ENCODE results near the gene RTP3. TPM values are rescaled to one million over a fixed set of nuclear protein-coding genes. Genes with fewer than 3 reads are reported as not detected.

Gene RTP3
- total and polyA plus RNA-seq, 2 experiments from 2014 or later, result 0.16 TPM; not detected in 1

DNA sequence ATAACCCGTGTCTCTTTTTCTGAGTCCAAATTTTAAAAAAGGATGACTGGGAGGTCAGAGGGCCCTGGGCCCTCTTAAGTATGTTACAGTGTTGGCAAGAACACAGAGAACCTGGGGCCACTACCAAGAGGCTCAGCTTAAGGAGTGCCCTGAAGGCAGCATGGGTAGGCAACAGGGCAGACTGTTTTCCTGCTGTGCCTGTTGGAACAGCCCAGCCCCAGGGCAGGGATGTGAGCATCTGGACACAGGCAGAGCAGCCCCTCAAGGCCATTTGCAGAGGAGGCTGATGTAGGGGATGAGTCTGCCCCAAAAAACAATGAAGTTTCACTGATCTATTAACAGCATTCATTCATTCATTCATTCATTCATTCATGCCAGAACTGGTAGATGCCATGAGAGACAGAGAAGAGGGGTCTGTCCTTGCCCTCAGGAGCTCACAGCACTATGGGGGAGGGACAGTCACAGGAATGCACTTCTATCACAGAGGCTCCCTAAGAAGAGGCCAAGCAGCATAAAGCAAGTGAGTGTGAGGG lies 30.8 kb upstream of the RTP3 start:
- Histone ChIP-seq H2AFZ (no peak overlapping the region), H3K27ac (ENCODE audit: low read depth) (no peak overlapping the region), H3K79me2 (replicated peaks; ENCODE audit: insufficient read depth) (no peaks in the 10 kb centered on the region), H3K36me3 (ENCODE audit: insufficient read depth) (no peaks in the 10 kb centered on the region), H3K9me2 (ENCODE audit: insufficient read depth) (no peaks in the 10 kb centered on the region), H3K27me3 (ENCODE audit: insufficient read depth) (peaks cover 39% of the 10 kb centered on the region), H4K20me1 (replicated peaks; ENCODE audit: insufficient read depth) (no peaks in the 10 kb centered on the region), H3K4me2 (no peak overlapping the region), H3F3A (replicated peaks; ENCODE audit: low read depth) (no peaks in the 10 kb centered on the region), H3K4me3 (no peak overlapping the region), H3K4me1 (ENCODE audit: insufficient read depth) (peaks cover 6% of the 10 kb centered on the region; the same call in 1 of the 2 replicates)
- no peak overlapping the region for H3K4me3 Mint-ChIP-seq
- TF ChIP-seq NANOG (IDR thresholded peaks at IDR 0.05; ENCODE audit: borderline replicate concordance) (no peak), ZNF462 (CRISPR knock-in tag; IDR thresholded peaks at IDR 0.05) (no peak), EZH2 (IDR thresholded peaks at IDR 0.05; ENCODE audit: low read depth, unreplicated experiment) (no peak), REST (IDR thresholded peaks at IDR 0.05; ENCODE audit: unreplicated experiment) (no peak), POLR2AphosphoS5 (IDR thresholded peaks at IDR 0.05; ENCODE audit: low read depth) (no peak), STAT1 (IDR thresholded peaks at IDR 0.05; ENCODE audit: unreplicated experiment) (no peak), ZNF114 (CRISPR knock-in tag; IDR thresholded peaks at IDR 0.05) (no peak), ZNF331 (CRISPR knock-in tag; IDR thresholded peaks at IDR 0.05; ENCODE audit: low read depth) (no peak), EZH2phosphoT487 (IDR thresholded peaks at IDR 0.05; ENCODE audit: unreplicated experiment) (no peak), CREB1 (CRISPR knock-in tag; IDR thresholded peaks at IDR 0.05; ENCODE audit: low read depth) (no peak), JUNB (IDR thresholded peaks at IDR 0.05; ENCODE audit: unreplicated experiment) (no peak), CTCF (conservative IDR thresholded peaks at IDR 0.05; ENCODE audit: low read depth in 2 of 2) (no peak)
- TF ChIP-seq, protein P1, sequence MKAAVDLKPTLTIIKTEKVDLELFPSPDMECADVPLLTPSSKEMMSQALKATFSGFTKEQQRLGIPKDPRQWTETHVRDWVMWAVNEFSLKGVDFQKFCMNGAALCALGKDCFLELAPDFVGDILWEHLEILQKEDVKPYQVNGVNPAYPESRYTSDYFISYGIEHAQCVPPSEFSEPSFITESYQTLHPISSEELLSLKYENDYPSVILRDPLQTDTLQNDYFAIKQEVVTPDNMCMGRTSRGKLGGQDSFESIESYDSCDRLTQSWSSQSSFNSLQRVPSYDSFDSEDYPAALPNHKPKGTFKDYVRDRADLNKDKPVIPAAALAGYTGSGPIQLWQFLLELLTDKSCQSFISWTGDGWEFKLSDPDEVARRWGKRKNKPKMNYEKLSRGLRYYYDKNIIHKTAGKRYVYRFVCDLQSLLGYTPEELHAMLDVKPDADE (IDR thresholded peaks at IDR 0.05), result no peak
- ATAC-seq, result no peak
- H3K4me1 Mint-ChIP-seq, result peaks cover 2% of the 10 kb centered on the region
- no peaks in the 10 kb centered on the region; the same call in 2 of the 3 replicates for H3K9me3 Mint-ChIP-seq
- no peak for DNase-seq (ENCODE audit: low spot score)
- peaks cover 21% of the 10 kb centered on the region for H3K27me3 Mint-ChIP-seq (ENCODE audit: insufficient read depth, low read depth, poor library complexity)
- no peaks in the 10 kb centered on the region for H3K36me3 Mint-ChIP-seq (ENCODE audit: low read depth)
- H3K27ac Mint-ChIP-seq, result no peak overlapping the region

All from GM23338 (cell line).